SU-DHL-6 (cell line): ENCODE measurements around the gene DCBLD2.

Experiments used
- H2AFZ ChIP-seq: fragments of 200-600 bp; sonication (generic); 2 replicates; pipeline ENCODE4 v1.6.1; 2014; ENCODE audit warnings: low read depth, mild to moderate bottlenecking, moderate library complexity, mixed read lengths, antibody characterized with exemption, low read length; ENCODE audit not compliant: severe bottlenecking
- H3F3A ChIP-seq: fragments of 200-600 bp; shearing (Covaris generic); 2 replicates; pipeline ENCODE4 v1.6.0; 2016; ENCODE audit warnings: antibody characterized with exemption, mild to moderate bottlenecking; ENCODE audit not compliant: insufficient read depth
- H3K27ac ChIP-seq: fragments of 200-600 bp; sonication (generic); 2 replicates; pipeline ENCODE4 v1.5.1; 2016; ENCODE audit warnings: low read depth, mild to moderate bottlenecking, low read length, moderate library complexity, mixed read lengths
- H3K27me3 ChIP-seq: fragments of 200-600 bp; sonication (generic), shearing (Covaris generic); 2 replicates; pipeline ENCODE4 v1.6.0; 2014; ENCODE audit warnings: mild to moderate bottlenecking, low read length
- H3K36me3 ChIP-seq: fragments of 200-600 bp; sonication (generic); 2 replicates; pipeline ENCODE4 v1.6.1; 2014; ENCODE audit warnings: mild to moderate bottlenecking, low read length, mixed read lengths
- H3K4me2 ChIP-seq: fragments of 300-600, 200-600 bp; shearing (Covaris generic), sonication (generic); 2 replicates; pipeline ENCODE4 v1.6.0; 2014; ENCODE audit warnings: low read length, low read depth, mild to moderate bottlenecking; ENCODE audit not compliant: poor library complexity, severe bottlenecking
- H3K4me3 ChIP-seq: fragments of 200-600 bp; sonication (generic); 2 replicates; pipeline ENCODE4 v1.5.1; 2014; ENCODE audit warnings: antibody characterized with exemption, low read length, mild to moderate bottlenecking, mixed read lengths; ENCODE audit not compliant: insufficient read depth, poor library complexity, severe bottlenecking
- H3K79me2 ChIP-seq: fragments of 200-600 bp; sonication (generic); 2 replicates; pipeline ENCODE4 v1.6.1; 2014; ENCODE audit warnings: mild to moderate bottlenecking, low read length, moderate library complexity; ENCODE audit not compliant: insufficient read depth
- H3K9ac ChIP-seq: fragments of 200-600 bp; sonication (generic); 2 replicates; pipeline ENCODE4 v1.7.0; 2014; ENCODE audit warnings: mild to moderate bottlenecking, low read length
- H3K9me2 ChIP-seq: fragments of 200-600 bp; sonication (generic); replicated peaks from 2 replicates; pipeline ENCODE4 v1.6.1; 2014; ENCODE audit warnings: low read length; ENCODE audit not compliant: insufficient read depth
- H3K9me3 ChIP-seq: fragments of 200-600 bp; sonication (generic); 2 replicates; pipeline ENCODE4 v1.6.1; 2014; ENCODE audit warnings: low read length, mixed read lengths; ENCODE audit not compliant: insufficient read depth
- H4K20me1 ChIP-seq: fragments of 200-600 bp; sonication (generic); 2 replicates; pipeline ENCODE4 v1.6.1; 2014; ENCODE audit warnings: low read depth, mild to moderate bottlenecking, antibody characterized with exemption, low read length, moderate library complexity, mixed read lengths
- CTCF ChIP-seq: fragments of 200-600 bp; sonication (generic); IDR thresholded peaks from one replicate; pipeline ENCODE4 v1.5.1; 2017; ENCODE audit warnings: antibody characterized with exemption, mild to moderate bottlenecking, low read length, moderate library complexity; ENCODE audit not compliant: insufficient read depth, poor library complexity, severe bottlenecking
- EZH2phosphoT487 ChIP-seq: fragments of 200-600 bp; sonication (generic), shearing (Covaris generic); conservative IDR thresholded peaks from 2 replicates; pipeline ENCODE4 v1.6.1; 2018; ENCODE audit warnings: mild to moderate bottlenecking, antibody characterized with exemption, low read length, moderate library complexity, mixed read lengths

Gene DCBLD2

GRCh38 chr3:98917608-98918007, 16.1 kb upstream of the DCBLD2 start:
- no peak overlapping the region for H3K4me2 ChIP-seq
- no peak for TF ChIP-seq CTCF
- TF ChIP-seq EZH2phosphoT487: no peak
- no peaks in the 10 kb centered on the region for H4K20me1 ChIP-seq
- no peaks in the 10 kb centered on the region for H3K79me2 ChIP-seq
- H3F3A ChIP-seq: no peaks in the 10 kb centered on the region
- H3K27ac ChIP-seq: no peak overlapping the region
- H3K9me2 ChIP-seq: no peaks in the 10 kb centered on the region
- no peaks in the 10 kb centered on the region for H3K9me3 ChIP-seq
- no peak overlapping the region for H3K9ac ChIP-seq
- H3K4me3 ChIP-seq: no peak overlapping the region
- H3K36me3 ChIP-seq: no peaks in the 10 kb centered on the region; the same call in 1 of the 2 replicates
- H3K27me3 ChIP-seq: no peaks in the 10 kb centered on the region
- no peak overlapping the region for H2AFZ ChIP-seq

- no peaks in the 10 kb centered on the region for H4K20me1 ChIP-seq
- no peak overlapping the region for H3K27ac ChIP-seq
- H3K9me3 ChIP-seq: no peaks in the 10 kb centered on the region
- no peak overlapping the region for H3K4me3 ChIP-seq
- no peak overlapping the region for H2AFZ ChIP-seq
- H3K79me2 ChIP-seq: no peaks in the 10 kb centered on the region
- no peak overlapping the region for H3K9ac ChIP-seq
- TF ChIP-seq CTCF (no peak), EZH2phosphoT487 (no peak)
- no peaks in the 10 kb centered on the region for H3F3A ChIP-seq
- H3K4me2 ChIP-seq: no peak overlapping the region
- H3K9me2 ChIP-seq: no peaks in the 10 kb centered on the region
- H3K27me3 ChIP-seq: no peaks in the 10 kb centered on the region
- H3K36me3 ChIP-seq: no peaks in the 10 kb centered on the region; the same call in 1 of the 2 replicates
These were observed 12.9 kb upstream of the DCBLD2 start for GRCh38 chr3:98914210-98915080.

- Histone ChIP-seq H3K9me3 (no peaks in the 10 kb centered on the region), H3F3A (no peaks in the 10 kb centered on the region), H3K4me2 (no peak overlapping the region), H3K27ac (no peak overlapping the region), H3K79me2 (no peaks in the 10 kb centered on the region), H2AFZ (no peak overlapping the region), H3K9me2 (no peaks in the 10 kb centered on the region), H3K4me3 (no peak overlapping the region), H3K36me3 (no peaks in the 10 kb centered on the region; the same call in 1 of the 2 replicates), H3K9ac (no peak overlapping the region), H3K27me3 (no peaks in the 10 kb centered on the region), H4K20me1 (no peaks in the 10 kb centered on the region)
- no peak for TF ChIP-seq CTCF
- no peak for TF ChIP-seq EZH2phosphoT487
These were observed 11.0 kb upstream of the DCBLD2 start for GRCh38 chr3:98912448-98912847.
